ENCODE data around the gene CNTNAP2. TPM values are rescaled to one million over a fixed set of nuclear protein-coding genes. Genes with fewer than 3 reads are reported as not detected.

CNTNAP2 gene
- total and polyA plus RNA-seq, 3 donors from 2014 or later = 4.3 to 6.1 (median 4.4) TPM

GRCh38 chr7:147363101-147363500 is 1246.5 kb downstream of the CNTNAP2 start:
- no peak overlapping the region for H3K27ac ChIP-seq
- TF ChIP-seq POLR2A (IDR thresholded peaks at IDR 0.05) (no peak), CTCF (IDR thresholded peaks at IDR 0.05) (no peak)
- no peaks in the 10 kb centered on the region for H3K9me3 ChIP-seq
- no peak for DNase-seq
- WGBS, 2 donors = 78 to 86% methylated on average over 4 of the region's 4 CpGs
- intact Hi-C loops (cut with DNase I; ENCODE audit: low total_unique reads) = no loop called here
- no peaks in the 10 kb centered on the region for H3K36me3 ChIP-seq (ENCODE audit: low read depth, missing control alignments)
- no peaks in the 10 kb centered on the region for H3K27me3 ChIP-seq
- no peaks in the 10 kb centered on the region for H3K4me1 ChIP-seq
- no peak overlapping the region for H3K4me3 ChIP-seq

GRCh38 chr7:147376192-147376591 is 1259.6 kb downstream of the CNTNAP2 start:
- 53 to 59% methylated on average over 5 of the region's 5 CpGs for WGBS, 2 donors
- intact Hi-C loops (cut with DNase I; ENCODE audit: low total_unique reads) = no loop called here
- no peak for DNase-seq
- H3K27me3 ChIP-seq = no peaks in the 10 kb centered on the region
- no peak overlapping the region for H3K27ac ChIP-seq
- no peak overlapping the region for H3K4me3 ChIP-seq
- TF ChIP-seq CTCF (IDR thresholded peaks at IDR 0.05) (no peak), POLR2A (IDR thresholded peaks at IDR 0.05) (no peak)
- no peaks in the 10 kb centered on the region for H3K9me3 ChIP-seq
- no peaks in the 10 kb centered on the region for H3K4me1 ChIP-seq
- no peaks in the 10 kb centered on the region for H3K36me3 ChIP-seq (ENCODE audit: low read depth, missing control alignments)

DNA sequence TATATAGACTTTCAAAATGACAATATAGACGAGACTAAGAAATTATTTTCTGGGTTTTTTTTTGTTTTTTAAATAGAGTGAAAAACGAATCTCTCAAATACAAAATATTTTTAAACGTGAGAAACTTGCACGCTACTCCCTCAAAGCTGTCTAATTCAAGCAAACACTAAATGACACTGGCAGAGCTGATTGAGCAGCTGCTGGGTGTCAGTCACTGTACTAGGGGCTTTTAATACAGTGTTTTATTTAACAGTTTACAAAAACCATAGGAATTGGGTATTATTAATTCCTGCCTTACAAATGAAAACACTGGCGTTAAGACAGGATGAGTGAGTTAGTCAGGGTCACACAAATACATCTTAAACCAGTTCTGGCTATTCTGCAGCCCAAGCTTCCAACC is 1264.3 kb downstream of the CNTNAP2 start:
- H3K4me3 ChIP-seq = no peak overlapping the region
- no peaks in the 10 kb centered on the region for H3K36me3 ChIP-seq (ENCODE audit: low read depth, missing control alignments)
- H3K9me3 ChIP-seq = no peaks in the 10 kb centered on the region
- intact Hi-C loops (cut with DNase I; ENCODE audit: low total_unique reads) = no loop called here
- H3K4me1 ChIP-seq = no peaks in the 10 kb centered on the region
- TF ChIP-seq CTCF (IDR thresholded peaks at IDR 0.05) (no peak), POLR2A (IDR thresholded peaks at IDR 0.05) (no peak)
- 76 to 82% methylated on average over 5 of the region's 5 CpGs for whole genome bisulfite sequencing, 2 donors
- no peaks in the 10 kb centered on the region for H3K27me3 ChIP-seq
- no peak overlapping the region for H3K27ac ChIP-seq
- no peak for DNase-seq

DNA sequence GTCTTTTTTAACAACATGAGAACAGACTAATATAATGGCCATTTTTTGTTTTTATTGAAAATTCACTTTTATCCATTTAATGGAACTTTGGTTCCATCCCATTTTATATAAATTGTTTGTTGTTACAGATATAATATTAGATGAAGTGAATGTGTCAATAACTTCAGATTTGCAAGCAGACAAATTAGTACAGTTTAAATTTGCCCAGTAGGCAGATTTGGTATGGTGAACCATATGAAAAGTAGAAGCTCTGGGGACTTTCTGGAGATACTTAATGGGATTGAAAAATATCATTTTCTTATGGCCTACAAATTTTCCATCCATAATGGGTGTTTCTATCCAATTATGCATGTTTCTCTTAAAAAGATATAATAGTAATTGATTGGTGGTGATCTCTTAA is 1277.7 kb downstream of the CNTNAP2 start:
- no peak for DNase-seq
- Histone ChIP-seq H3K27me3 (no peaks in the 10 kb centered on the region), H3K4me1 (no peaks in the 10 kb centered on the region), H3K4me3 (no peak overlapping the region), H3K9me3 (no peaks in the 10 kb centered on the region), H3K36me3 (ENCODE audit: low read depth, missing control alignments) (no peaks in the 10 kb centered on the region), H3K27ac (no peak overlapping the region)
- TF ChIP-seq POLR2A (IDR thresholded peaks at IDR 0.05) = no peak
- no peak for TF ChIP-seq CTCF (IDR thresholded peaks at IDR 0.05)
- intact Hi-C loops (cut with DNase I; ENCODE audit: low total_unique reads) = no loop called here

GRCh38 chr7:147400221-147400689 is 1283.7 kb downstream of the CNTNAP2 start:
- H3K27ac ChIP-seq = no peak overlapping the region
- no peaks in the 10 kb centered on the region for H3K9me3 ChIP-seq
- H3K4me3 ChIP-seq = no peak overlapping the region
- no peak for TF ChIP-seq POLR2A (IDR thresholded peaks at IDR 0.05)
- no peak for TF ChIP-seq CTCF (IDR thresholded peaks at IDR 0.05)
- no peaks in the 10 kb centered on the region for H3K4me1 ChIP-seq
- no peaks in the 10 kb centered on the region for H3K36me3 ChIP-seq (ENCODE audit: low read depth, missing control alignments)
- DNase-seq = no peak
- 46 to 54% methylated on average over 3 of the region's 3 CpGs for WGBS, 2 donors
- intact Hi-C loops (cut with DNase I; ENCODE audit: low total_unique reads) = no loop called here
- H3K27me3 ChIP-seq = no peaks in the 10 kb centered on the region

All from testis (tissue), 3 donors.